ENCODE results near the gene STON1. TPM values are rescaled to one million over a fixed set of nuclear protein-coding genes. Genes with fewer than 3 reads are reported as not detected.
A peak's percentile ranks its signal among the peaks of the same experiment; 100 is the strongest.
"Not testable (repeated sequence)": the region's sequence is repeated elsewhere in the genome, so short reads cannot be mapped to it uniquely, and the experiment has no call there.

STON1 gene
- total and polyA plus RNA-seq, 2 experiments from 2014 or later, result 3.0 to 5.6 TPM

- in situ Hi-C loops (cut with MboI), result no loop called here
- Histone ChIP-seq H2AFZ (no peak overlapping the region), H3K27ac (no peak overlapping the region), H3K27me3 (replicated peaks; ENCODE audit: insufficient read depth) (no peaks in the 10 kb centered on the region), H3K36me3 (ENCODE audit: low read depth) (no peaks in the 10 kb centered on the region), H3K9ac (no peak overlapping the region), H3F3A (ENCODE audit: insufficient read depth) (no peaks in the 10 kb centered on the region), H3K4me3 (no peak overlapping the region), H3K79me2 (ENCODE audit: insufficient read depth) (no peaks in the 10 kb centered on the region), H3K4me1 (ENCODE audit: insufficient read depth) (no peaks in the 10 kb centered on the region), H3K9me2 (ENCODE audit: insufficient read depth) (no peaks in the 10 kb centered on the region), H4K20me1 (ENCODE audit: insufficient read depth) (no peaks in the 10 kb centered on the region), H3K4me2 (ENCODE audit: unreplicated experiment) (no peak overlapping the region), H3K9me3 (ENCODE audit: low read depth) (no peaks in the 10 kb centered on the region)
- no peak for DNase-seq
- TF ChIP-seq EZH2 (IDR thresholded peaks at IDR 0.05; ENCODE audit: insufficient read depth, poor library complexity, severe bottlenecking), result no peak
- TF ChIP-seq EZH2phosphoT487 (IDR thresholded peaks at IDR 0.05; ENCODE audit: insufficient read depth, low read depth), result no peak
- WGBS, 2 experiments (ENCODE audit: low coverage in 1 of 2, low lambda C conversion rate in 2 of 2, missing lambda C conversion rate in 2 of 2), result 99 to 100% methylated on average over 3 of the region's 3 CpGs
Measured at GRCh38 chr2:48549972-48550371, 20.0 kb downstream of the STON1 start.

- no peak overlapping the region for H3K27ac ChIP-seq
- H3F3A ChIP-seq (ENCODE audit: insufficient read depth), result no peaks in the 10 kb centered on the region
- H3K4me1 ChIP-seq (ENCODE audit: insufficient read depth), result no peaks in the 10 kb centered on the region
- no peaks in the 10 kb centered on the region for H3K9me3 ChIP-seq (ENCODE audit: low read depth)
- H3K9me2 ChIP-seq (ENCODE audit: insufficient read depth), result no peaks in the 10 kb centered on the region
- in situ Hi-C loops (cut with MboI), result no loop called here
- no peak overlapping the region for H3K9ac ChIP-seq
- H4K20me1 ChIP-seq (ENCODE audit: insufficient read depth), result no peaks in the 10 kb centered on the region
- no peak overlapping the region for H2AFZ ChIP-seq
- no peaks in the 10 kb centered on the region for H3K36me3 ChIP-seq (ENCODE audit: low read depth)
- peak; percentile 30 for DNase-seq
- no peak overlapping the region for H3K4me3 ChIP-seq
- H3K27me3 ChIP-seq (replicated peaks; ENCODE audit: insufficient read depth), result no peaks in the 10 kb centered on the region
- no peaks in the 10 kb centered on the region for H3K79me2 ChIP-seq (ENCODE audit: insufficient read depth)
- TF ChIP-seq EZH2phosphoT487 (IDR thresholded peaks at IDR 0.05; ENCODE audit: insufficient read depth, low read depth) (no peak), EZH2 (IDR thresholded peaks at IDR 0.05; ENCODE audit: insufficient read depth, poor library complexity, severe bottlenecking) (no peak)
- WGBS, 2 experiments (ENCODE audit: low coverage in 1 of 2, low lambda C conversion rate in 2 of 2, missing lambda C conversion rate in 2 of 2), result 70 to 90% methylated on average over 4 of the region's 4 CpGs
- H3K4me2 ChIP-seq (ENCODE audit: unreplicated experiment), result no peak overlapping the region
Measured at GRCh38 chr2:48551548-48551947, 21.6 kb downstream of the STON1 start.

- H3K9ac ChIP-seq; H3K4me1 ChIP-seq (ENCODE audit: insufficient read depth); H3K79me2 ChIP-seq (ENCODE audit: insufficient read depth); H3K9me2 ChIP-seq (ENCODE audit: insufficient read depth); H2AFZ ChIP-seq; H3K4me3 ChIP-seq; DNase-seq; H3F3A ChIP-seq (ENCODE audit: insufficient read depth); H3K36me3 ChIP-seq (ENCODE audit: low read depth); in situ Hi-C loops (cut with MboI); H3K27ac ChIP-seq; H3K4me2 ChIP-seq (ENCODE audit: unreplicated experiment); H3K9me3 ChIP-seq (ENCODE audit: low read depth); H4K20me1 ChIP-seq (ENCODE audit: insufficient read depth); H3K27me3 ChIP-seq (replicated peaks; ENCODE audit: insufficient read depth): not testable (repeated sequence)
- 77 to 87% methylated on average over 6 to 13 of the region's 21 CpGs for WGBS, 2 experiments (ENCODE audit: low coverage in 1 of 2, low lambda C conversion rate in 2 of 2, missing lambda C conversion rate in 2 of 2)
Measured at GRCh38 chr2:48555071-48555470, 25.1 kb downstream of the STON1 start.

- Histone ChIP-seq H3K9ac (no peak overlapping the region), H2AFZ (no peak overlapping the region), H3K9me3 (ENCODE audit: low read depth) (no peaks in the 10 kb centered on the region), H3K27me3 (replicated peaks; ENCODE audit: insufficient read depth) (no peaks in the 10 kb centered on the region), H3K4me1 (ENCODE audit: insufficient read depth) (no peaks in the 10 kb centered on the region), H3K4me3 (no peak overlapping the region), H3K4me2 (ENCODE audit: unreplicated experiment) (no peak overlapping the region), H3K27ac (no peak overlapping the region), H4K20me1 (ENCODE audit: insufficient read depth) (no peaks in the 10 kb centered on the region), H3K36me3 (ENCODE audit: low read depth) (no peaks in the 10 kb centered on the region), H3K79me2 (ENCODE audit: insufficient read depth) (no peaks in the 10 kb centered on the region), H3K9me2 (ENCODE audit: insufficient read depth) (no peaks in the 10 kb centered on the region), H3F3A (ENCODE audit: insufficient read depth) (no peaks in the 10 kb centered on the region)
- DNase-seq, result no peak
- in situ Hi-C loops (cut with MboI), result no loop called here
- 100% methylated on average over 1 of the region's 1 CpG for WGBS, 2 experiments (ENCODE audit: low coverage in 1 of 2, low lambda C conversion rate in 2 of 2, missing lambda C conversion rate in 2 of 2)
- TF ChIP-seq EZH2phosphoT487 (IDR thresholded peaks at IDR 0.05; ENCODE audit: insufficient read depth, low read depth), result no peak
- TF ChIP-seq EZH2 (IDR thresholded peaks at IDR 0.05; ENCODE audit: insufficient read depth, poor library complexity, severe bottlenecking), result no peak
Measured at GRCh38 chr2:48558456-48558855, 28.5 kb downstream of the STON1 start.

GRCh38 chr2:48560546-48561209 lies 30.7 kb downstream of the STON1 start:
- no peak overlapping the region for H3K4me2 ChIP-seq (ENCODE audit: unreplicated experiment)
- H3K36me3 ChIP-seq (ENCODE audit: low read depth), result no peaks in the 10 kb centered on the region
- no peaks in the 10 kb centered on the region for H3K27me3 ChIP-seq (replicated peaks; ENCODE audit: insufficient read depth)
- H3K79me2 ChIP-seq (ENCODE audit: insufficient read depth), result no peaks in the 10 kb centered on the region
- no peaks in the 10 kb centered on the region for H3K4me1 ChIP-seq (ENCODE audit: insufficient read depth)
- 59 to 73% methylated on average over 5 of the region's 5 CpGs for WGBS, 2 experiments (ENCODE audit: low coverage in 1 of 2, low lambda C conversion rate in 2 of 2, missing lambda C conversion rate in 2 of 2)
- H3F3A ChIP-seq (ENCODE audit: insufficient read depth), result no peaks in the 10 kb centered on the region
- no peaks in the 10 kb centered on the region for H4K20me1 ChIP-seq (ENCODE audit: insufficient read depth)
- in situ Hi-C loops (cut with MboI), result no loop called here
- no peaks in the 10 kb centered on the region for H3K9me3 ChIP-seq (ENCODE audit: low read depth)
- no peak overlapping the region for H2AFZ ChIP-seq
- TF ChIP-seq EZH2 (IDR thresholded peaks at IDR 0.05; ENCODE audit: insufficient read depth, poor library complexity, severe bottlenecking) (no peak), EZH2phosphoT487 (IDR thresholded peaks at IDR 0.05; ENCODE audit: insufficient read depth, low read depth) (no peak)
- no peaks in the 10 kb centered on the region for H3K9me2 ChIP-seq (ENCODE audit: insufficient read depth)
- no peak overlapping the region for H3K27ac ChIP-seq
- no peak for DNase-seq
- no peak overlapping the region for H3K9ac ChIP-seq
- no peak overlapping the region for H3K4me3 ChIP-seq

Data from GM23248 (cell line).